GM19240 (cell line): ENCODE measurements around the gene SETDB2.

Source experiments
- DNase-seq: peaks from one replicate; pipeline ENCODE4 v3.0.0; 2011; ENCODE audit warnings: low spot score; ENCODE audit not compliant: insufficient read length

The SETDB2 gene

GRCh38 chr13:49428041-49428763 lies 15.9 kb upstream of the SETDB2 start:
- no peak for DNase-seq

- DNase-seq: no peak
These were observed 15.0 kb upstream of the SETDB2 start for GRCh38 chr13:49429121-49429520.

- no peak for DNase-seq
These were observed 8.1 kb upstream of the SETDB2 start for GRCh38 chr13:49435992-49436391.

DNA sequence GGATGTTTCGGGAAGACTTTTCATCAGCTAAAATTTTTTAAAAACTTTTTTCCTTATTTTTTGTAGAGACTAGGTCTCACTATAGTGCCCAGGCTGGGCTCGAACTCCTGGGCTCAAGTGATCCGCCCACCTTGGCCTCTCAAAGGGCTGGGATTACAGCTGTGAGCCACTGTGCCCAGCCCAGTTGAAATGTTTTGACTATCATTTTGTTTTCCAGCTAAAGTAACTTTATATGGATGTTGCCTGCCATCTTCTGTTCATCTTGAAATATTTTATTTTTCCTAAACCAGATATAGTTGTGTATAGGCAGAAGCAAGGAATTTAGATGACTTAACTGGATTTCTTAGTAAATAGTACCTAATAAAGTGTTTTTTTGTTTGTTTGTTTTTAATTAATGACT lies 7.2 kb upstream of the SETDB2 start:
- no peak for DNase-seq

GRCh38 chr13:49437705-49438104 lies 6.4 kb upstream of the SETDB2 start:
- DNase-seq: no peak

DNA sequence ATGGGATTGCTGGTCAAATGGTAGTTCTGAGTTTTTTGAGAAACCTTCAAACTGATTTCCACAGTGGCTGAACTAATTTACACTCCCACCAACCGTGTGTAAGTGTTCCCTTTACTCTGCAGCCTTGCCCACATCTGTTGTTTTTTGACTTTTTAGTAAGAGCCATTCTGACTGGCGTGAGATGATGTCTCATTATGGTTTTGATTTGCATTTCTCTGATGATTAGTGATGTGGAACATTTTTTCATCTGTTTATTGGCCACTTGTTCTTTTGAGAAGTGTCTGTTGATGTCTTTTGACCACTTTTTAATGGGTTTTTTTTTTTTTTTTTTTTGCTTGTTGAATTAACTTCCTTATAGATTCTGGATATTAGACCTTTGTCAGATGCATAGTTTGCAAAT lies 4.5 kb upstream of the SETDB2 start:
- no peak for DNase-seq

DNA sequence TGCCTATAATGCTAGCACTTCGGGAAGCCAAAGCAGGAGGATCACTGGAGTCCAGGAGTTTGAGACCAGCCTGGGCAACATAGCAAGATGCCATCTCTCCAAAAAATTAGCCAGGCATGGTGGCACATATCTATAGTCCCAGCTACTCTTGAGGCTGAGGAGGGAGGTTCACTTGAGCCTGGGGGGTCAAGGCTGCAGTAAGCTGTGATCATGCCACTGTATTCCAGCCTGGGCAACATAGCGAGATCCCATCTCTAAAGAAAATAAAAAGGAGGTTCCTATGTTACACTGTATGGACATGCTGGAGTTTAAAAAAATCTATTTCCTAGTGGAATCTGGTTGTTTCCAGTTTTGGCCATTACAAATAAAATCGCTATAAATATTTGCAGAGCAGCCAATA lies 2.8 kb upstream of the SETDB2 start:
- DNase-seq: no peak

- DNase-seq: no peak
These were observed 2.2 kb upstream of the SETDB2 start for GRCh38 chr13:49441846-49442245.

DNA sequence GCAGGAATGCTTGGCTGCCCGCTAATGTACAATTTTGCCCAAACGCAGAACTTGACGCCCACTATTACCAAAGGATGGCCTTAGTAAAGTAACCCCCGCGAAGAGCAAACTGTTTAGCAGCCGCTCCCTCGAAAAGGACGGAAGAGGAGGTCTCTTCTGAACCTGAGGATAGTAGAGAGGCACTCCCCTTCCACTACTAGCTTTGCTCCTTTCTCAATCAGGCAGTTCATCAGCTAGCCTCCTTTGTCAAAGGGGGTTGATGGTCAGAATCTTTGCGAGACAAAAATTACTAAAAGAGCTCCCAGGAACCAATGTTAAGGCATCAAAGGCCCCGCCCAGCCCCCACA lies 744 bp upstream of the SETDB2 start:
- DNase-seq: no peak

- DNase-seq: no peak
These were observed 686 bp downstream of the SETDB2 start for GRCh38 chr13:49444524-49445395.

- no peak for DNase-seq
These were observed 2.4 kb downstream of the SETDB2 start for GRCh38 chr13:49446473-49446872.

GRCh38 chr13:49448753-49449152 lies 4.7 kb downstream of the SETDB2 start:
- no peak for DNase-seq

DNA sequence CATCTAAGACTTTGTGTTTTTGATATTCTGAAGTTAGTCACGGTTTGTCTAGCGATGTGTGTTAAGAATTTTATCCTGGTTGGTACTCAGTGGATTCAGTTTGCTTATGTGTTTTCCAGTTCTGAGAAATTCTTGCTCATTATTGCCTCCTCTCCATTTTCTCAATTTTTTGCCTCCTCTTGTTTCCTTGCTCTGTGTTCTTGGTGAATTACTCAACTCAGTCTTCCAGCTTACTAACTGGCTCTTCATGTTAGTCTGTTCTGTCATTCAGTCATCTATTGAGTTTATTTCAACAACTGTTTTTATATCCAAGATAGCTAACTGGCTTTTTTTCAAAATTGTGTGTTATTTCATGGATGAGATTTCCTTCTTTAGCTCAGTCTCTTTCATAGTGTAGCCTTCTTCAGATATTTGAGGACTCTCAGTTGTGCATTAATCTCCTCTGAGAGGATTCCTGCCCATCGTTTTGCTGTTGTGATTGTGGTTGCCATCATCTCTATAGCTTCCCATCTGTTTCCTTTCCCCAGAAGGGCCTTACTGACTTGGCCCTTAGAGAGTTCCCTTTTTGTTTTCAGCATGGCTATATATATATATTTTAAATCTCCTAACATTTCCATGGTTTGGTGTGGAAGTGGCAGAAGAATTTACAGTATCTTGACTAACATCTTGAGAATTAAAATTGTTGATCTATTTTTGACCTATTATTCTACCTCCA lies 6.2 kb downstream of the SETDB2 start:
- DNase-seq: no peak

DNA sequence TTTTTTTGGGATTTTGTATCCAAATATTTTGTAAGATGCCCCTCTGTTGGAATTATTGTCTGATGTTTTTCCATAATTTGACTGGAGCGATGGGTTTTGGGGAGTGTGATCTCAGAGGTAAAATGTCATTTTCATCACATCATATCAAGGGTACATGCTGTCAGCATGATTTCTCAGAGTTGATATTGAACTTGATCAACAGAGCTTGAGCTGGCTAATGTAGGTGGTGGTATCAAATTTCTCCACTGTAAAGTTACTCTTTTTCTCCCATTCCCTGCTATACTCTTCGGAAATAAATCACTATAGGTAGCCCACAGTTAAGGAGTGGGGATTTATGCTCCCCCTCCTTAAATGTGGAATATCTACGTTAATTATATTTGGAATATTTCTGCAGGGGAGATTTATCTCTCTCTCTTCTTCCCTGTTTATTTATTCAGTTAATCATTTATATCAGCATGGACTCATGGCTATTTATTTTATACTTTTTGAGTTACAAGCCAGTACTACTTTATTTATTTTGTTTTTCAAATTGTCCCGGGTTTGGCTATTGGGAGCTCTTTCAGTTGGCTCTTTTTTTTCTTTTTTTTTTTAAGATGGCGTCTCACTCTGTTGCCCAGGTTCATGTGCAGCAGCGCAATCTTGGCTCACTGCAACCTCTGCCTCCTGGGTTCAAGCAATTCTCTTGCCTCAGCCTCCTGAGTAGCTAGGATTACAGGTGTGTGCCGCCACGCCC lies 8.8 kb downstream of the SETDB2 start:
- DNase-seq: no peak

DNA sequence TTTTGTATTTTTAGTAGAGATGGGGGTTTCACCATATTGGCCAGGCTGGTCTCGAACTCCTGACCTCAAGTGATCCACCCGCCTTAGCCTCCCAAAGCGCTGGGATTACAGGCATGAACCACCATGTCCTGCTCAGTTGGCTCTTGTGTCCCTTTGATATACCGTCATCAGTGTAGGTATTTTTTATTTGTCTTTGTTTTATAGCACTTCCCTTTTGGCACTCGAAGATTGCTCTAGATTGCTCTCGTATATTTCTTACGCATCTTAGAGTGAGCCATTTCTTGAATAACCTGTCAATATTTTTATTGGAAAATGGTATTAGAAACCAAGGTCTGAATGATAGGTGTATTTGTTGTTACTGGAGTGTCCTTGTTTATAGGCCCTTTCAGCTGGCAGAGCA lies 9.4 kb downstream of the SETDB2 start:
- no peak for DNase-seq

DNA sequence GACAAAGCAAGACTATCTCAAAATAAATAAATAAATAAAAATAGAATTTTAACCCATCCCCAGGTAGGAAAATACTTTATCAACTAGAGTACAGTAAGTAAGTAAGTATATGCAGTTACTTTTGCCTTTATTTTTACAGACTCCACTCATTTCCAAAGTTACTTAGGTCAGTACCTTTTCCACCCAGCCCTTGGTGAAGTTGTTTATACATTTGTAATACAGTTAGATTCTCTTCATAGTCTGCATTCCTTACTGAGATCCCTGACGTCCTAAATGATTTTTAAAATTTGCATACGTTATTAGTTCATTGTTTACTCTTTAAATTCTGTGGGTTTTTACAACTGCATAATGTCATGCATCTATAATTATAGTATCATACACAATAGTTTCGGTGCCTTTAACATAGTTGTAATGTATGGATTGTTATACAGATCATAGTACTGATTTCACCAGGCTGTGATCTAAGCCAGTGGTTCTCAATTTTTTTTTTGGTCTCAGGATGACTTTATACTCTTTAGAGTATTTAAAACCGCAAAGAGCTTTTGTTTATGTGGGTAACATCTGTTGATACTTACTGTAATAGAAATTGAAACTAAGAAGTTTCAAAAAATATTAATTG lies 10.4 kb downstream of the SETDB2 start:
- no peak for DNase-seq

DNA sequence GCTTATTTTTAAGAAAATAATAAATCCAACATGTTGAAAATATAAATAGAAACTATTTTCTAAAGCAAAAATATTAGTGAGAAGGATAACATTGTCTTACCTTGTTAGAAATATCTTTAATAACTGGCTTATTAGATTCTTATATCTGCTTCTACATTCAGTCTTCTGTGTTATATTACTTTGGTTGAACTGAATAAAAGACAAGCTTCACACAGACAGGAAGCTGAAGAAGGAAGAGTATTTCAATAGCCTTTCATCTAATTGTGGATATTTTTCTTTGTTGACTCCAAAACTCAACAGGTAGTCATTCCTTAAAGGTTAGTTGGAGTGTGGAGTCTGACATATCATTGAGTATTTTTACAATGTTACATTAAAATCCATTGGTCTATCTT lies 10.9 kb downstream of the SETDB2 start:
- no peak for DNase-seq

DNA sequence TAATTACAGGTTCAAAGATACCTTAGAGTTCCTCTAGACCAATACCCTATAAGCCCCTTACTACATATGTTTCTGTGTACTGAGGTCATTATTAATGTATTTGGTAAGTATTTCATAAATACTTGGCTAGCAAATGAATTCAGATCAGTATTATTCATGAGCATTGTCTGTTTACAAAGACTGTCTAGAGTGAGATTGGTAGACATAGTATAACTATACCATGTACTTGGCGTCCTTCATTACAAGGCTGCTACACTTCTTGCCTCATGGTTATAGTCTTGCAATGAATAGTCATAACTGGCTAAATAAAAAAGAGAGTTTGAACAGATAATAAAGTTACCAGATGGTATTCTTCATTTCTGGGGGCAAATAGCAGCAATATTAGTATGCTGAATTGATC lies 12.1 kb downstream of the SETDB2 start:
- no peak for DNase-seq

DNA sequence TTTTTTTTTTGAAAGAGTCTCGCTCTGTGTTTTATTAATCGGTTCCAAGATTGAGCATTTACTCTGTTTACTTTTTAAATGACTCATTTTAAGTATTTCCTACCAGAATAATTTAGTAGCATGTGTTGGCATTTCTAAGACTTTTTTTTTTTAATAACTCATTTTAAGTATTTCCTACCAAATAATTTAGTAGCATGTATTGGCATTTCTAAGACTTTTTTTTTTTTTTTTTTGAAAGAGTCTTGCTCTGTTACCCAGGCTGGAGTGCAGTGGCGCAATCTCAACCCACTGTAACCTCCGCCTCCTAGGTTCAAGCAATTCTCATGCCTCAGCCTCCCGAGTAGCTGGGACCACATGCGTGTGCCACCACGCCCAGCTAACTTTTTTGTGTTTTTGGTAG lies 13.1 kb downstream of the SETDB2 start:
- DNase-seq: no peak

- no peak for DNase-seq
These were observed 15.5 kb downstream of the SETDB2 start for GRCh38 chr13:49459580-49459979.

- DNase-seq: no peak
These were observed 20.0 kb downstream of the SETDB2 start for GRCh38 chr13:49464085-49464484.
